ENCODE results near the gene PDLIM5.
"Not testable (repeated sequence)": the region's sequence is repeated elsewhere in the genome, so short reads cannot be mapped to it uniquely, and the experiment has no call there.

PDLIM5 gene

GRCh38 chr4:94534401-94535312 lies 82.9 kb downstream of the PDLIM5 start:
- Mint-ChIP-seq H3K4me1 (ENCODE audit: low read depth) (no peaks in the 10 kb centered on the region), H3K4me3 (no peak overlapping the region), H3K27me3 (no peaks in the 10 kb centered on the region), H3K36me3 (peaks cover 2% of the 10 kb centered on the region), H3K9me3 (ENCODE audit: low read depth) (no peaks in the 10 kb centered on the region), H3K27ac (no peak overlapping the region)

- H3K36me3 Mint-ChIP-seq, result peaks cover 2% of the 10 kb centered on the region
- H3K4me1 Mint-ChIP-seq (ENCODE audit: low read depth), result no peaks in the 10 kb centered on the region
- H3K4me3 Mint-ChIP-seq, result no peak overlapping the region
- no peaks in the 10 kb centered on the region for H3K27me3 Mint-ChIP-seq
- no peaks in the 10 kb centered on the region for H3K9me3 Mint-ChIP-seq (ENCODE audit: low read depth)
- no peak overlapping the region for H3K27ac Mint-ChIP-seq
Observed at GRCh38 chr4:94536049-94536448, 84.3 kb downstream of the PDLIM5 start.

GRCh38 chr4:94536649-94537469 lies 85.1 kb downstream of the PDLIM5 start:
- H3K9me3 Mint-ChIP-seq (ENCODE audit: low read depth), result no peaks in the 10 kb centered on the region
- H3K4me3 Mint-ChIP-seq, result no peak overlapping the region
- H3K36me3 Mint-ChIP-seq, result peaks cover 2% of the 10 kb centered on the region
- no peak overlapping the region for H3K27ac Mint-ChIP-seq
- H3K27me3 Mint-ChIP-seq, result no peaks in the 10 kb centered on the region
- H3K4me1 Mint-ChIP-seq (ENCODE audit: low read depth), result no peaks in the 10 kb centered on the region

- Mint-ChIP-seq H3K4me3 (no peak overlapping the region), H3K4me1 (ENCODE audit: low read depth) (no peaks in the 10 kb centered on the region), H3K27me3 (no peaks in the 10 kb centered on the region), H3K36me3 (no peaks in the 10 kb centered on the region), H3K27ac (no peak overlapping the region), H3K9me3 (ENCODE audit: low read depth) (no peaks in the 10 kb centered on the region)
Observed at GRCh38 chr4:94537921-94538628, 86.3 kb downstream of the PDLIM5 start.

- peaks cover 5% of the 10 kb centered on the region for H3K36me3 Mint-ChIP-seq
- no peaks in the 10 kb centered on the region for H3K4me1 Mint-ChIP-seq (ENCODE audit: low read depth)
- H3K27ac Mint-ChIP-seq, result no peak overlapping the region
- H3K9me3 Mint-ChIP-seq (ENCODE audit: low read depth), result no peaks in the 10 kb centered on the region
- no peak overlapping the region for H3K4me3 Mint-ChIP-seq
- no peaks in the 10 kb centered on the region for H3K27me3 Mint-ChIP-seq
Observed at GRCh38 chr4:94540476-94540875, 88.7 kb downstream of the PDLIM5 start.

- Mint-ChIP-seq H3K9me3 (ENCODE audit: low read depth) (no peaks in the 10 kb centered on the region), H3K36me3 (peaks cover 23% of the 10 kb centered on the region), H3K4me1 (ENCODE audit: low read depth) (peaks cover 8% of the 10 kb centered on the region), H3K4me3 (no peak overlapping the region), H3K27ac (no peak overlapping the region), H3K27me3 (no peaks in the 10 kb centered on the region)
Observed at GRCh38 chr4:94544811-94545210, 93.1 kb downstream of the PDLIM5 start.

GRCh38 chr4:94545296-94545695 lies 93.6 kb downstream of the PDLIM5 start:
- Mint-ChIP-seq H3K9me3 (ENCODE audit: low read depth) (no peaks in the 10 kb centered on the region), H3K36me3 (peaks cover 23% of the 10 kb centered on the region), H3K27ac (no peak overlapping the region), H3K4me3 (no peak overlapping the region), H3K4me1 (ENCODE audit: low read depth) (peaks cover 8% of the 10 kb centered on the region), H3K27me3 (no peaks in the 10 kb centered on the region)

GRCh38 chr4:94546949-94547348 lies 95.2 kb downstream of the PDLIM5 start:
- Mint-ChIP-seq H3K9me3 (ENCODE audit: low read depth) (no peaks in the 10 kb centered on the region), H3K27ac (no peak overlapping the region)

GRCh38 chr4:94548571-94548970 lies 96.8 kb downstream of the PDLIM5 start:
- no peaks in the 10 kb centered on the region for H3K27me3 Mint-ChIP-seq
- H3K27ac Mint-ChIP-seq, result no peak overlapping the region
- no peaks in the 10 kb centered on the region for H3K9me3 Mint-ChIP-seq (ENCODE audit: low read depth)
- peaks cover 27% of the 10 kb centered on the region for H3K36me3 Mint-ChIP-seq
- H3K4me1 Mint-ChIP-seq (ENCODE audit: low read depth), result peaks cover 8% of the 10 kb centered on the region
- no peak overlapping the region for H3K4me3 Mint-ChIP-seq

More at GRCh38 chr4:94546949-94547348, 95.2 kb downstream of the PDLIM5 start:
- peaks cover 27% of the 10 kb centered on the region for H3K36me3 Mint-ChIP-seq
- H3K4me1 Mint-ChIP-seq (ENCODE audit: low read depth), result peaks cover 8% of the 10 kb centered on the region
- no peaks in the 10 kb centered on the region for H3K27me3 Mint-ChIP-seq
- no peak overlapping the region for H3K4me3 Mint-ChIP-seq

- Mint-ChIP-seq H3K9me3 (ENCODE audit: low read depth) (no peaks in the 10 kb centered on the region), H3K27me3 (no peaks in the 10 kb centered on the region), H3K27ac (no peak overlapping the region), H3K4me3 (no peak overlapping the region), H3K36me3 (peaks cover 22% of the 10 kb centered on the region), H3K4me1 (ENCODE audit: low read depth) (peaks cover 8% of the 10 kb centered on the region)
Observed at GRCh38 chr4:94550352-94550751, 98.6 kb downstream of the PDLIM5 start.

- Mint-ChIP-seq H3K36me3 (peaks cover 22% of the 10 kb centered on the region), H3K4me3 (no peak overlapping the region), H3K9me3 (ENCODE audit: low read depth) (no peaks in the 10 kb centered on the region), H3K4me1 (ENCODE audit: low read depth) (peaks cover 8% of the 10 kb centered on the region), H3K27ac (no peak overlapping the region), H3K27me3 (no peaks in the 10 kb centered on the region)
Observed at GRCh38 chr4:94550851-94551250, 99.1 kb downstream of the PDLIM5 start.

- no peak overlapping the region for H3K4me3 Mint-ChIP-seq
- peaks cover 8% of the 10 kb centered on the region for H3K4me1 Mint-ChIP-seq (ENCODE audit: low read depth)
- H3K27me3 Mint-ChIP-seq, result no peaks in the 10 kb centered on the region
- H3K9me3 Mint-ChIP-seq (ENCODE audit: low read depth), result no peaks in the 10 kb centered on the region
- H3K36me3 Mint-ChIP-seq, result peaks cover 21% of the 10 kb centered on the region
- no peak overlapping the region for H3K27ac Mint-ChIP-seq
Observed at GRCh38 chr4:94551643-94552564, 100.2 kb downstream of the PDLIM5 start.

- not testable (repeated sequence) for H3K4me1 Mint-ChIP-seq (ENCODE audit: low read depth); H3K27me3 Mint-ChIP-seq; H3K9me3 Mint-ChIP-seq (ENCODE audit: low read depth); H3K4me3 Mint-ChIP-seq; H3K27ac Mint-ChIP-seq
- peaks cover 15% of the 10 kb centered on the region for H3K36me3 Mint-ChIP-seq
Observed at GRCh38 chr4:94556047-94556446, 104.3 kb downstream of the PDLIM5 start.

- not testable (repeated sequence) for H3K9me3 Mint-ChIP-seq (ENCODE audit: low read depth); H3K27me3 Mint-ChIP-seq; H3K4me3 Mint-ChIP-seq; H3K4me1 Mint-ChIP-seq (ENCODE audit: low read depth); H3K27ac Mint-ChIP-seq
- H3K36me3 Mint-ChIP-seq, result peaks cover 11% of the 10 kb centered on the region
Observed at GRCh38 chr4:94557632-94558031, 105.9 kb downstream of the PDLIM5 start.

Data from activated naive CD8-positive, alpha-beta T cell (primary cell).